ENCODE data around the gene NOS1AP.

- TF ChIP-seq, protein P1, sequence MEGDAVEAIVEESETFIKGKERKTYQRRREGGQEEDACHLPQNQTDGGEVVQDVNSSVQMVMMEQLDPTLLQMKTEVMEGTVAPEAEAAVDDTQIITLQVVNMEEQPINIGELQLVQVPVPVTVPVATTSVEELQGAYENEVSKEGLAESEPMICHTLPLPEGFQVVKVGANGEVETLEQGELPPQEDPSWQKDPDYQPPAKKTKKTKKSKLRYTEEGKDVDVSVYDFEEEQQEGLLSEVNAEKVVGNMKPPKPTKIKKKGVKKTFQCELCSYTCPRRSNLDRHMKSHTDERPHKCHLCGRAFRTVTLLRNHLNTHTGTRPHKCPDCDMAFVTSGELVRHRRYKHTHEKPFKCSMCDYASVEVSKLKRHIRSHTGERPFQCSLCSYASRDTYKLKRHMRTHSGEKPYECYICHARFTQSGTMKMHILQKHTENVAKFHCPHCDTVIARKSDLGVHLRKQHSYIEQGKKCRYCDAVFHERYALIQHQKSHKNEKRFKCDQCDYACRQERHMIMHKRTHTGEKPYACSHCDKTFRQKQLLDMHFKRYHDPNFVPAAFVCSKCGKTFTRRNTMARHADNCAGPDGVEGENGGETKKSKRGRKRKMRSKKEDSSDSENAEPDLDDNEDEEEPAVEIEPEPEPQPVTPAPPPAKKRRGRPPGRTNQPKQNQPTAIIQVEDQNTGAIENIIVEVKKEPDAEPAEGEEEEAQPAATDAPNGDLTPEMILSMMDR (conservative IDR thresholded peaks at IDR 0.05 in 1 of 2, IDR thresholded peaks at IDR 0.05 in 1 of 2; ENCODE audit: extremely low read depth in 1 of 2, insufficient read depth in 1 of 2, low read depth in 1 of 2, low read length in 2 of 2), result no peak
- no peak for TF ChIP-seq EZH2 (IDR thresholded peaks at IDR 0.05; ENCODE audit: borderline replicate concordance, low read length)
Measured at GRCh38 chr1:162319493-162320175, 250.1 kb downstream of the NOS1AP start.
